IPS-18c (cell line): Measurements from ENCODE around the gene CRIP1.
A peak's percentile ranks its signal among the peaks of the same experiment; 100 is the strongest.

ENCODE experiments used
- H3K4me3 ChIP-seq: 2 replicates; pipeline ENCODE4 v1.7.0; 2013; ENCODE audit warnings: low read depth, mild to moderate bottlenecking, low read length, moderate library complexity; ENCODE audit not compliant: insufficient read depth
- H3K9me3 ChIP-seq: one replicate; pipeline ENCODE4 v1.6.1; 2013; ENCODE audit warnings: mild to moderate bottlenecking, low read length, moderate library complexity; ENCODE audit not compliant: control insufficient read depth, insufficient read depth

CRIP1 gene

DNA sequence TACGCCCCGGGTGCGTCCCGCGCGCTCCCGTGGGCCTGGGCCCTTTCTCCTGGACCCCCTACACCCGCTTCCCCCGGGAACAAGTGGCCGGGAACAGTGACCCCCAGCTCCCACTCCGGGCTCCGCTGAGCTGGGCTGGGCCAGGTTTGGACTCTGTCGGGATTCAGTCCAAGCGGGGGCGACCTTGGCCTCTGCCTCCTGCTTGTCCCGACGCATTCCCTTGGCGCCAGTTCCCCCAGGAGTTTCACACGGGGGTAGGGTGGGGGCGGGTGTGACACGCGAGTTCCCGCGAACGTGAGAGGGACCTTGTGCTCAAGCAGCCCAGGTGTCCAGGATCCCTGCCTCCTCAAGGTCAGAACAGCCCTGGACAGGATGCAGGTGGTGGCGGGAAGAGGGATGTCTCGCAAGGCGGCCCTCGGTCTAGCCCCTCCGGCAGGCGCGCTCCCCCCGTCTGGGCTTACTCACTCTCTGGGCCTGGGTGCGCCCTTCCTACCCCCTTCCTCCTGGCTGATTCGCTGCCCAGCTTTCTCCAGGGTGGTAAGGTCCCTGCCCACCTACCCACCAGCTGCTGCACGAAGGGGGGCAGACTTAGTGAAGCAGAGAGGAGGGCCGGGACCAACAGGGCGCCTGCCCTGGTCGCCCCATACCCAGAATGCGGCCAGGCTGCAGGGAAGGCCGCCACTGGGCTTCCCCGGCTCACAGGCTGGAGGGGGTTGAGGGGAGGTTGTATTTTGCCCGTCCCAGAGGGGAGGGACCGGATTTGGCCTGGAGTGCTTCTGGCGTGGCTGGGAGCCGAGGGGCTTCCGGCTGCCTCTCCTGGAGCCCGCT lies 11.2 kb upstream of the CRIP1 start:
- no peaks in the 10 kb centered on the region for H3K9me3 ChIP-seq
- peak overlapping the region; percentile 55 for H3K4me3 ChIP-seq

DNA sequence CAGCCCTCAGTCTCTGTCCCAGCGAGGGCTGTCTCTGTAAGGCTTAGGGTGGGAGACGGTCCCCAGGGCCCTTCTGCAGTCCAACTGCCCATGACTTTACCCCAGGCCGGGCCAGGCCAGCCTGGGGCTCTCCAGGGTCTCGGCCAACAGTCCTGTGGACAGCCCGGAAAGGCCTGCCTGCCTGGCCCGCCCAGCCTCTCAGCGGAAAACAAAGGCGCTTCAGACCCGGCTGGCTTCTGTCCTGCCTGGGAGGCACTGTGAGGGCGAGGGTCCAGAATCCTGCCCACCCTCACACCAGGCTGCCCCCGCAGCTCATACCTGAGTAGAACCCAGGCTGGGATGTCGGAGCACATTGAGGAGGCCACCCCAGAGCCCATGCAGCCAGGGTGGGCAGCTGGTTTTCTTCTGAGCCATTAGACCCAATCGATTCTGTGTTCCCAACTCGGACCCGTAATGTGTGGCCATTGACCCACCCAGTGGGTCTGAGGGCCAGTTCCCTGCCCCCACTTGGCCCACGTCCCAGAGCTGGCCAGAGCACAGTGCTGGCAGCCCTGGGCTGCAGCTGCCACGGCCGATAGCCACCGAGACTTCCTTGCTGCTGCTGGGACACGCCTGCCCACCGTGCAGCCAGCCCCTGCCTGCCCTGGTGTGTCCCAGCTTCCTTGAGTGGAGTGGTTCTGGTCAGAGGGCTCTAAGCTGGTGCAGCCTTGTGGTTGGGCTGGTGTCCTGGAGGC lies 10.4 kb upstream of the CRIP1 start:
- Histone ChIP-seq H3K4me3 (no peak overlapping the region), H3K9me3 (no peaks in the 10 kb centered on the region)

DNA sequence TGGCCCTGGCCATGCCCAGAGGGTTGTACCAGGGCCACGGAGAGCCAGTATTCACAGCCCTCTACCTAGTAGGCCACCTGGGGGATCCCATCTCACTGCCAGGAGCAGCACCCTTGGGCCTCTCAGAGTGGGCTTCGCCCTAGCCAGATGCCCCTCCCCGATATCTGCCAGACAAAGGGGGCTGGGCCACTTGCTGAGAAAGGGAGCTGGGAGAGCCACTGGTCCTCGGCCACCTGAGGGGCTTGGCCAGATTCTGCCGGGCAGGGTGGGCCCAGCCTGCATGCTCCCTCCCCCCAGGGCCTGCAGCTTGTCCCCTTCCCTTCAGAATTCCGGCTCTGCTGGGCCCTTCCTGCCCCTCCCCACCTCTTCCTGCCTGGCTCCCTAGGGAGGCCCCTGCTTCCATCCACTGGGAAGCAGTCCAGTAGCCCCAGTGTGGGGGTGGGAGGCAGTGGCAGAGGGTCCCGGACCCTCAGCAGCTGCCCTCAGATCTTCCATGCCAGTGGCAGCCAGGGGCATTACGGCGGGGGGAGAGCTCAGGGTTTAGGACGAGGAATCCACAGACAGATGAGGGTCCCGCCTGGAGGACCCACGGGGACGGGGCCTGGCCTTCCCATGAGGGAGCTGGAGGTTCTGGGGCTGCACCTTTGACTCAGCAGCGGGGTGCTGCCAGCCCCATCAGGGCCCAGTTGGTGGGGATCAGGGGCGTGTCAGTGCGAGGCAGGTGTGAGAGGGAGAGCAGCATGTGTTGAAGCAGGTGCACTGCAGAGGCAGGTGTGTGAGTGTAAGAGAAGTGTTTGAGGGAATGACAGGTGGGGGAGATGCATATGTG lies 9.6 kb upstream of the CRIP1 start:
- Histone ChIP-seq H3K9me3 (no peaks in the 10 kb centered on the region), H3K4me3 (no peak overlapping the region)

DNA sequence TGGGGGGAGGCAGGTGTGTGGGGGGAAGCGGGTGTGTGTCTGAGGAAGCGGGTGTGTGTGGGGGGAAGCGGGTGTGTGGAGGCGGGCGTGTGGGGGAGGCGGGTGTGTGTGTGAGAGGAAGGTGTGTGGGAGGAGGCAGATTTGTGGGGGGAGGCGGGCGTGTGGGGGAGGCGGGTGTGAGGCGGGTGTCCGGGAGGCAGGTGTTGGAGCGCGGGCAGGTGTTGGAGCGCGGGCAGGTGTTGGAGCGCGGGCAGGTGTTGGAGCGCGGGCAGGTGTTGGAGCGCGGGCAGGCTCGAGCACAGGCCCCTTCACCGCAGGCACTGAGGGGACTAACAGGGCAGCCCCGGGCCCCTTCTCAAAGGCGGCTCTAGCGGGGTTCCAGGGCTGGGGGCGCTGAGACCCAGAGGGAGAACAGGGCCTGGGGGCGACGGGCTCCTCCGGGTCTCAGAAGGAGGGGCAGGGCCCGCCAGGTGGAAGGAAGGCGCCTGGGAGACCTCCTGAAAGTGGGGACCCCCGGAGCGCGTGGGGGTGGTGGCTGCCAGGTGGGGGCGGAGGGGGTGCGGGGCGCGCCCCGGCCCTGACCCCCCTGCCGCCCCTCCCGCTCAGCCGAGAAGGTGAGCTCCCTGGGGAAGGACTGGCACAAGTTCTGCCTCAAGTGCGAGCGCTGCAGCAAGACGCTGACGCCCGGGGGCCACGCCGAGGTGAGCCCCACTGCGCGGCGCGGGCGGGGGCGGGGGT lies 8.9 kb upstream of the CRIP1 start:
- Histone ChIP-seq H3K4me3 (no peak overlapping the region; the same call in 1 of the 2 replicates), H3K9me3 (no peaks in the 10 kb centered on the region)

- Histone ChIP-seq H3K4me3 (no peak overlapping the region; the same call in 1 of the 2 replicates), H3K9me3 (no peaks in the 10 kb centered on the region)
Measured at GRCh38 chr14:105478398-105479251, 8.1 kb upstream of the CRIP1 start.

DNA sequence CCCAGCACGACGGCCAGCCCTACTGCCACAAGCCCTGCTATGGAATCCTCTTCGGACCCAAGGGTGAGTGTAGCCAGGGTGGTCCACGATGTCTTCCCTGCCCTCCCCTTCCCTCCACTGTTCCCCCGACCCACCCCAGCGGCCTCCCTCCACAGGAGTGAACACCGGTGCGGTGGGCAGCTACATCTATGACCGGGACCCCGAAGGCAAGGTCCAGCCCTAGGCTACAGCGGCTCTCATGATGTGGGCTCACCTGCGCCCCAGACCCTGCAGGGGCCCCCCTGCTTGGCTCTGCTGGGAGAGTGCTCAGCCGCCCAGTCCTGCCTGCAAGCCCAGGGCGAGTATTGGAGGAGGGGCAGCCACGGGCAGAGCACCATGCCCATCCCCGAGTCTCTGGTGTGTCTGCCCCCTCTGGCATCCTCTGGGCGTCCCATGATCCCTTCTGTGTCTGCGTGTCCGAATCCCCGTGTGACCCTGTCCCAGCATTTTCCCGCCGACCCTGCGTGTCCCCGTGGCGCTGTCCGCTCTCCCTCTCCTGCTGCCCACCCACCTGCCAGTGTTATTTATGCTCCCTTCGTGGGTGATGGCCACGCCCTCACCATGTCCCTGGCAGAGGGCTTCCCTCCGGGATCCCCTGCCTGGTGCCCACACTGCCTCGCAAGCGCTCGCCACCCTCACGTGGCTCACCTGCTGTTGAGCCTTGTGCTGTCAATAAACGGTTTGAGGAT lies 7.1 kb upstream of the CRIP1 start:
- H3K9me3 ChIP-seq: no peaks in the 10 kb centered on the region
- H3K4me3 ChIP-seq: peak overlapping the region; percentile 24; the same call in 1 of the 2 replicates

DNA sequence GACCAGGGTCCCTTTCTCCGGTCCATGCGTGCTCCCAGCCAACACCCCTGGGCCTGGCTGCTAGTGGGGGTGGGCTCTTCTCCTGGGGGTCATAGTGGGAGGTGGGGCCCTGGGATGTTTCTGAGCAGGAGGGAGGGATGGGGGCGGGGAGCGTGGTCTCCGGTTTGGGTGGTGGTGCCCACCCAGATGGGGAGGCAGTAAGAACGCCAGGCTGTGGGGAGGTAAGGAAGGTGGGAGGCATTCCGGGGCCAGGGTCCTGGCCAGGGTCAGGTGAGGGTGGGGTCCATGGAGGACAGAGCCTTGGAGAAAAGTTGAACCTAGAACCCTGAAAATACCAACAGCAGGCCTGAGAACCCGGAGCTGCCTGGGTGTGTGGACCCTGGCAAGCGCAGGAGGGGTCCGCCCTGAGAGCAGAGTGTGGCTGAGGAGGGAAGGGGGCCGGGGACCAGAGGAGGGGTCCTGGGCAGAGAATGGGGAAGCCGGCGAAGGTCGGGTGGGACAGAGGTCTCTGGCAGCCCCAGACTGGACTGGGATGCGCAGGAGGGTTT lies 6.4 kb upstream of the CRIP1 start:
- Histone ChIP-seq H3K9me3 (no peaks in the 10 kb centered on the region), H3K4me3 (no peak overlapping the region)

- Histone ChIP-seq H3K4me3 (0 out of 2 replicates have a peak overlapping the region, but pooled peaks have one; percentile 24), H3K9me3 (no peaks in the 10 kb centered on the region)
Measured at GRCh38 chr14:105480807-105481801, 5.6 kb upstream of the CRIP1 start.

DNA sequence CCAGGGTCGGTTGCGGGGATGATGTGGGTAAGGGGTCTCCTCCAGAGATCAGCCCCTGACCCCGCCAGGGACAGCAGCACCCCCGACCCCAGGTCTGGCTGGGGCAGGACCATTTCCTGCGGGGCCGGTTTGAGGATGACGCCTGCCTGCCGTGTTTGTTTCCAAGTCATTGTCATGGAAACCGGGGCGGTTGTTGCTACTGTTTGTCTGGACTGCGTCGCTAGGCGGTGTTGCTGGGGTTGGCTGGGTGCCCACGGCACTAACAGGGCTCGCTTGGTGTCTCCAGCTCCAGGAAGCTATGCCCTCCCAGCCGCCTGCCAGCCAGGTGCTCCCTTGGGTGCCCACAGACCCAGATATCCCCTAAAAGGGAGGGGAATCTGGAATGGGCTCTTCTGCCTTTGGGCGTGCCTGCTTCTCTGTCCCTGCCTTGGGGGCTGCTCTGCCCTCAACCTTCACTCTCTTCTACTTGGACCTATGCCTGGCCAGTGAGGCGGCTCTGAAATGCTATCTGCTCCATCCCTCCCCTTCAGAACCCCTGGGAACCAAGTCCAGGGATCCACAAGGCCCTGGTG lies 4.7 kb upstream of the CRIP1 start:
- 0 out of 2 replicates have a peak overlapping the region, but pooled peaks have one; percentile 5 for H3K4me3 ChIP-seq

GRCh38 chr14:105482486-105483110 lies 4.1 kb upstream of the CRIP1 start:
- H3K9me3 ChIP-seq: no peaks in the 10 kb centered on the region
- H3K4me3 ChIP-seq: no peak overlapping the region

More for the DNA sequence above, 4.7 kb upstream of the CRIP1 start:
- H3K9me3 ChIP-seq: no peaks in the 10 kb centered on the region

DNA sequence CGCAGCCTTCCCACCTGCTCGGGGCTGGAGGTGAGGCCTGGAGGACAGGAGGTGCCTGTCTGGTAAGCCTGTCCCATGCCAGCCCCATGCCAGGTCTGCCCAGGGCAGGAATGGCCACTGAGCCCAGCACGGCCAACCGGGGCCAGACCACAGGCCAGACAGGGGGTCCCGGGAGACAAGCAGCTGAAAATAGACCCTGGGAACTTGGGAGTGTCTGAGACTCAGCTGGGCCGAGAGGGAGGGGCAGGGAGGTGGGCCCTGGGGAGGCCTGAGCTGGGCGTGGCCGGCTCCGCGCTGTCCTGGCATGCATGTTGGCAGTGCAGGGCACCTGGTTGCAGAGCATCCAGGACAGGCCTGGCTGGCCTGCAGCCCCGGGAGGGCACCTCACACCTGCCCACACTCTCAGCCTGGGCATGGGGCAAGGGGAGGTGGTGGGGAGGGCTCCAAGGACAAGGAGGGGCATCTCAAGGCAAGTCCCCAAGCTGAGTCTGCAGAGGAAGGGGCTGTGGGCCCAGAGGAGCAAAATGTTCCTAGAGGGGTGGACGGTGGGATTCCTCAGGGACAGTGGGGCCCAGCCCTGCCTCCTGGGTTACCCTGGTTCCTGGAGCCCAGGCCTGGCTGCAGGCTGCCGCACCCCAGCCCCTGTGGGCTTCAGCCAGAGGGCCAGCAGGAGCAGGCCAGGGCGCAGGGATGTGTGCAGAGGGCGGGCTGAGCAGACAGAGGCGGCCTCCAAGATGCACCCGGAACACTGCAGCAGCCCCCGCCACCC lies 3.2 kb upstream of the CRIP1 start:
- no peaks in the 10 kb centered on the region for H3K9me3 ChIP-seq

DNA sequence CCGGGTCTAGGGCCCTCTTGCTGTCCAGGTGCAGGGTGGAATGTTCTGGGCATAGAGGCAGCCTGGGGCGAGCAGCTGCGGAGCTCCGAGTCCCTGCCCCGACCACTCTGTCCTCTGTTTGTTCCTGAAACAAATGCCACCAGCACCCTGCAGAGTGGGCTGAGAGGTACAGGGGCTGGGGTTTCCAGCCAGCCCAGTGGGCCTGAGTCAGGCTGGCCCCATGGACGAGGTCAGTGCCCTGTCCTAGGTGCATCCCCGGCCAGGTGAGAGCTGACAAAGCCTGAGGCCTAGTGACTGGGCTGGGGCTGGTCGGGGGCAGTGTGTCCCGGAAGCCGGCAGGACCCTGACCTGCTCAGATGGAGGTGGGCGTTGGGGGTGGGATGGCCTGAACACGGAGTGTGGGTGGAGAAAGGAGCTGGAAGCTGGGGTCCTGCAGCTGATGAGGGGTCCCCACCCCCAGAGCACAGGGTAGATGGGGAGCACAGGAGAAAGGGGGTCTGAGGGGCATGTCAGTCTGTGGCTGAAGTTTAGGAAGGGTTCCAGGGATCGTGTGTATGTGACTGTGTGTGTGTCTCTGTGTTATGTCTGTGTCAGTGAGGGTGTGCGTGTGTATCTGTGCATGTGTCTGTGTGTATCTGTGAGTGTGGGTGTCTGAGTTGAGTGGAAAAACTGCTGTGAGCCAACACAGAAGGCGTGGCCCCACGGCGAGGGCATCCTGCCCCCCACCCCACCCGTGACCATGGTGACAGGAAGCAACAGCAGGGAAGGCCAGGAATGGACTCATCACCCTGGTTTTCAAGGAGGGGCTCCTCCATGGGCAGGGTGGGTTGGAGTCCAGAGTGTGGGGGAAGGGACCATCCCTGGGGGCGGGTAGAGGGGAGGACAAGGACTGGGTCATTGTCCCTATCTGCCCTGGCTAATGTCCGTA lies 2.4 kb upstream of the CRIP1 start:
- H3K4me3 ChIP-seq: no peak overlapping the region
- no peaks in the 10 kb centered on the region for H3K9me3 ChIP-seq

More for the DNA sequence above, 3.2 kb upstream of the CRIP1 start:
- H3K4me3 ChIP-seq: no peak overlapping the region
